Neural progenitor cell (in vitro differentiated cells): ENCODE results near the gene FGD3. TPM values are rescaled to one million over a fixed set of nuclear protein-coding genes. Genes with fewer than 3 reads are reported as not detected.

Source experiments
- DNase-seq: peaks from one replicate; pipeline ENCODE4 v3.0.0-alpha.2; 2016; ENCODE audit warnings: low spot score
- H2AFZ ChIP-seq: fragments of 200-600 bp; sonication (generic); replicated peaks from 2 replicates; pipeline ENCODE4 v1.6.1; 2016; ENCODE audit warnings: antibody characterized with exemption
- H3F3A ChIP-seq: fragments of 200-600 bp; sonication (generic); 2 replicates; pipeline ENCODE4 v1.6.1; 2016; ENCODE audit warnings: antibody characterized with exemption, low read depth
- H3K27ac ChIP-seq: fragments of 200-600 bp; sonication (generic); 2 replicates; pipeline ENCODE4 v1.5.1; 2016; ENCODE audit warnings: mild to moderate bottlenecking
- H3K27me3 ChIP-seq: fragments of 200-600 bp; sonication (generic); 2 replicates; pipeline ENCODE4 v1.6.1; 2016; ENCODE audit warnings: mild to moderate bottlenecking, moderate library complexity
- H3K36me3 ChIP-seq: fragments of 200-600 bp; sonication (generic); 2 replicates; pipeline ENCODE4 v1.5.1; 2016
- H3K4me1 ChIP-seq: fragments of 200-600 bp; sonication (generic); 2 replicates; pipeline ENCODE4 v1.6.1; 2016; ENCODE audit warnings: mixed run types
- H3K4me2 ChIP-seq: fragments of 200-600 bp; sonication (generic); 2 replicates; pipeline ENCODE4 v1.6.1; 2016
- H3K4me3 ChIP-seq: fragments of 200-600 bp; sonication (generic); 2 replicates; pipeline ENCODE4 v1.5.1; 2016
- H3K79me2 ChIP-seq: fragments of 200-600 bp; sonication (generic); 2 replicates; pipeline ENCODE4 v1.6.1; 2016; ENCODE audit warnings: low read depth
- H3K9ac ChIP-seq: fragments of 200-600 bp; sonication (generic); 2 replicates; pipeline ENCODE4 v1.6.1; 2016
- H3K9me3 ChIP-seq: fragments of 200-600 bp; sonication (generic); 2 replicates; pipeline ENCODE4 v1.5.1; 2016; ENCODE audit warnings: low read depth
- H4K20me1 ChIP-seq: fragments of 200-600 bp; sonication (generic); 2 replicates; pipeline ENCODE4 v1.6.1; 2016; ENCODE audit warnings: low read depth
- H3K27ac Mint-ChIP-seq: 3 replicates; pipeline ENCODE4 v1.8.0; 2021; ENCODE audit warnings: mixed read lengths
- H3K27me3 Mint-ChIP-seq: 2 replicates; pipeline ENCODE4 v1.8.0; 2022; ENCODE audit warnings: low read depth, mild to moderate bottlenecking, inconsistent platforms, moderate library complexity, mixed read lengths; ENCODE audit not compliant: insufficient read depth
- H3K36me3 Mint-ChIP-seq: 3 replicates; pipeline ENCODE4 v1.8.0; 2021; ENCODE audit warnings: mixed read lengths
- H3K4me1 Mint-ChIP-seq: 3 replicates; pipeline ENCODE4 v1.8.0; 2021; ENCODE audit warnings: mixed read lengths
- H3K4me3 Mint-ChIP-seq: 3 replicates; pipeline ENCODE4 v1.8.0; 2021; ENCODE audit warnings: mild to moderate bottlenecking, moderate library complexity, mixed read lengths
- H3K9me3 Mint-ChIP-seq: 3 replicates; pipeline ENCODE4 v1.8.0; 2020; ENCODE audit warnings: mixed read lengths
- CTCF ChIP-seq: fragments of 200-600 bp; sonication (generic); IDR thresholded peaks from 2 replicates; pipeline ENCODE4 v1.5.1; 2017; ENCODE audit warnings: antibody characterized with exemption, mild to moderate bottlenecking
- EZH2 ChIP-seq: fragments of 200-600 bp; sonication (generic); IDR thresholded peaks from 2 replicates; pipeline ENCODE4 v1.6.1; 2017; ENCODE audit warnings: antibody characterized with exemption, mild to moderate bottlenecking, moderate library complexity
- EZH2phosphoT487 ChIP-seq: fragments of 200-600 bp; sonication (generic); IDR thresholded peaks from 2 replicates; pipeline ENCODE4 v1.6.1; 2017; ENCODE audit warnings: antibody characterized with exemption
- total RNA-seq: library from RNA; depleted of rRNA; stranded (reverse); fragments of >200 nt; gene quantifications from 2 replicates; pipeline ENCODE4 v1.2.3, GENCODE V29; 2015; ENCODE audit warnings: low replicate concordance

Gene FGD3
- total RNA-seq, 1 donor from 2014 or later: 0.56 TPM

- no peaks in the 10 kb centered on the region for H4K20me1 ChIP-seq
- H2AFZ ChIP-seq: no peak overlapping the region
- no peaks in the 10 kb centered on the region for H3K36me3 Mint-ChIP-seq
- no peak overlapping the region for H3K4me2 ChIP-seq
- no peaks in the 10 kb centered on the region for H3K27me3 ChIP-seq
- H3K36me3 ChIP-seq: no peaks in the 10 kb centered on the region
- TF ChIP-seq EZH2phosphoT487: no peak
- TF ChIP-seq EZH2: no peak
- TF ChIP-seq CTCF: no peak
- peaks cover 6% of the 10 kb centered on the region for H3K27me3 Mint-ChIP-seq
- H3K79me2 ChIP-seq: no peaks in the 10 kb centered on the region
- no peaks in the 10 kb centered on the region for H3K9me3 ChIP-seq
- H3F3A ChIP-seq: no peaks in the 10 kb centered on the region
- H3K4me3 ChIP-seq: no peak overlapping the region
- no peak overlapping the region for H3K9ac ChIP-seq
- H3K4me1 Mint-ChIP-seq: peaks cover 16% of the 10 kb centered on the region
- H3K9me3 Mint-ChIP-seq: peaks cover 2% of the 10 kb centered on the region
- no peak overlapping the region for H3K4me3 Mint-ChIP-seq
- no peaks in the 10 kb centered on the region for H3K4me1 ChIP-seq
- DNase-seq: no peak
- no peak overlapping the region for H3K27ac ChIP-seq
- H3K27ac Mint-ChIP-seq: no peak overlapping the region
Observed at GRCh38 chr9:93084471-93084881, 137.2 kb downstream of the FGD3 start.

DNA sequence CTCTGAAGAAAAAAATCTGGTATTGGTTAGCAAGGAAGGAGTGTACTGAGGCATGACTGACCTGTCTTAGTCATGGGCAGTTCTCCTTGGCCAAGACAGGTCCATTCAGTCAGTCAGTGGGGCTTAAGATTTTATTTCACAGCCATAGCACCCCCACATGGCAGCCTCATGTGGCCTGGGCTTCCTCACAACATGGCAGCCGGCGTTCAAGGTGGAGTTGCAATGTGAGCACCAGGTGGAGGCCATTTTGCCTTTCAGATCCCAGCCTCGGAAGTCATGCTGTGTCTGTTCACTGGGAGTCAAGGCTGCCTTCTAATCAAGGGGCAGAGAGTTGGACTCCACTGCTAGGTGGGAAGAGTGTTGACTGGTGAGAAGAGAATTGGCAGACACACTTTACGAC lies 138.4 kb downstream of the FGD3 start:
- Mint-ChIP-seq H3K27me3 (peaks cover 8% of the 10 kb centered on the region), H3K4me1 (peaks cover 23% of the 10 kb centered on the region), H3K4me3 (no peak overlapping the region), H3K27ac (no peak overlapping the region), H3K36me3 (no peaks in the 10 kb centered on the region), H3K9me3 (peaks cover 2% of the 10 kb centered on the region)
- no peak overlapping the region for H3K4me2 ChIP-seq
- no peak overlapping the region for H3K9ac ChIP-seq
- no peak overlapping the region for H3K27ac ChIP-seq
- no peaks in the 10 kb centered on the region for H3K4me1 ChIP-seq
- H3K9me3 ChIP-seq: no peaks in the 10 kb centered on the region
- no peaks in the 10 kb centered on the region for H4K20me1 ChIP-seq
- H2AFZ ChIP-seq: no peak overlapping the region
- TF ChIP-seq CTCF (no peak), EZH2phosphoT487 (no peak), EZH2 (no peak)
- H3K27me3 ChIP-seq: no peaks in the 10 kb centered on the region
- no peaks in the 10 kb centered on the region for H3K36me3 ChIP-seq
- no peak overlapping the region for H3K4me3 ChIP-seq
- no peaks in the 10 kb centered on the region for H3K79me2 ChIP-seq
- H3F3A ChIP-seq: no peaks in the 10 kb centered on the region
- peak; percentile 0 for DNase-seq

Other genes starting within 250 kb of the FGD3 start
- gene BICD2, start 182.7 kb upstream of the FGD3 start, total RNA-seq: 15.1 and 22.9 TPM in 2 replicates
- 24.3 and 36.9 TPM in 2 replicates for gene ZNF484, start 69.5 kb upstream of the FGD3 start, total RNA-seq
- 1.8 TPM in 1 of 2 replicates, not detected in the other for gene SUSD3, start 111.2 kb downstream of the FGD3 start, total RNA-seq
- gene CARD19, start 148.7 kb downstream of the FGD3 start, total RNA-seq: 12.3 and 33.4 TPM in 2 replicates
- 3.9 and 27.3 TPM in 2 replicates for gene NINJ1, start 186.7 kb downstream of the FGD3 start, total RNA-seq
- 6.2 and 16.7 TPM in 2 replicates for gene WNK2, start 236.6 kb downstream of the FGD3 start, total RNA-seq